A549 (cell line): ENCODE data around the gene NARS2. TPM values are rescaled to one million over a fixed set of nuclear protein-coding genes. Genes with fewer than 3 reads are reported as not detected.
A peak's percentile ranks its signal among the peaks of the same experiment; 100 is the strongest.

Source experiments
- ATAC-seq, 2 experiments: fragments of 200-7000 bp in 1 of 2; fragments of >200 bp in 1 of 2; cut with Nextera tagmentation in 1 of 2; cut with Tn5 transposase in 1 of 2; 3 replicates each; pipeline versions ENCODE4 v1.8.0 to v1.9.1; 2018 to 2020; ENCODE audit warnings: mild to moderate bottlenecking in 1 of 2, moderate library complexity in 1 of 2
- CTCF ChIA-PET: fragments of 300-600 bp; sonication (Branson Sonifier 250); formaldehyde crosslinking; extraction: SDS; loops from one replicate; lab custom pipeline; 2021; ENCODE audit warnings: antibody characterized with exemption, inconsistent platforms; lab: Yijun Ruan, JAX
- POLR2A ChIA-PET: fragments of 350-600 bp; formaldehyde crosslinking; extraction: SDS; loops from one replicate; lab custom pipeline; 2021; ENCODE audit warnings: antibody characterized with exemption, inconsistent platforms; lab: Yijun Ruan, JAX
- DNase-seq, 2 experiments: peaks; one replicate each; pipeline versions ENCODE4 v3.0.0 to v3.0.0-alpha.2; 2011 to 2016; ENCODE audit warnings: low read depth in 1 of 2, low spot score in 1 of 2
- FAIRE-seq: peaks from 2 replicates; lab custom pipeline; 2011; peaks lifted over from hg19 to GRCh38; lab: Jason Lieb, UNC
- H3K27ac ChIP-seq, 2 experiments: fragments of >200 bp; sonication (Bioruptor Twin); formaldehyde crosslinking; 3 replicates each; pipeline ENCODE4 v1.5.1; 2016 to 2017
- H3K4me1 ChIP-seq: fragments of >200 bp; sonication (Bioruptor Twin); formaldehyde crosslinking; 3 replicates; pipeline ENCODE4 v1.6.1; 2016
- H3K4me2 ChIP-seq: fragments of >200 bp; sonication (Bioruptor Twin); formaldehyde crosslinking; 3 replicates; pipeline ENCODE4 v1.6.1; 2016
- H3K4me3 ChIP-seq: fragments of >200 bp; sonication (Bioruptor Twin); formaldehyde crosslinking; 3 replicates; pipeline ENCODE4 v1.5.1; 2016
- H3K9me3 ChIP-seq: fragments of >200 bp; sonication (Bioruptor Twin); formaldehyde crosslinking; 3 replicates; pipeline ENCODE4 v1.6.1; 2016
- CTCF ChIP-seq: fragments of >200 bp; sonication (Bioruptor Twin); formaldehyde crosslinking; IDR thresholded peaks from 3 replicates; pipeline ENCODE4 v1.5.1; 2016
- E2F6 ChIP-seq: IDR thresholded peaks from 2 replicates; pipeline ENCODE4 v1.6.1; 2012; ENCODE audit warnings: low read depth, borderline replicate concordance
- ELK1 ChIP-seq: fragments of 150-350 bp; IDR thresholded peaks from 2 replicates; pipeline ENCODE4 v1.6.1; 2014; ENCODE audit warnings: low read depth, mild to moderate bottlenecking, low read length
- EP300 ChIP-seq, 2 experiments: fragments of >200 bp; sonication (Bioruptor Twin); formaldehyde crosslinking; IDR thresholded peaks; 2 replicates in 1 of 2; 3 replicates in 1 of 2; pipeline ENCODE4 v1.6.1; 2016 to 2017
- FOSB ChIP-seq: fragments of 250-450 bp; sonication (Bioruptor Pico); IDR thresholded peaks from 2 replicates; pipeline ENCODE4 v1.5.0; 2020; ENCODE audit warnings: mild to moderate bottlenecking, moderate library complexity
- HES2 ChIP-seq: fragments of >200 bp; sonication (Bioruptor Twin); formaldehyde crosslinking; IDR thresholded peaks from 2 replicates; pipeline ENCODE4 v1.6.1; 2016
- HEYL ChIP-seq: fragments of 250-450 bp; sonication (Bioruptor Pico); IDR thresholded peaks from 2 replicates; pipeline ENCODE4 v1.8.0; 2021; ENCODE audit warnings: mild to moderate bottlenecking, moderate library complexity
- HOXA7 ChIP-seq: fragments of 250-450 bp; sonication (Bioruptor Pico); IDR thresholded peaks from 2 replicates; pipeline ENCODE4 v1.5.0; 2020; ENCODE audit warnings: mild to moderate bottlenecking, moderate library complexity
- HOXB5 ChIP-seq: fragments of 250-450 bp; sonication (Bioruptor Pico); IDR thresholded peaks from 2 replicates; pipeline ENCODE4 v1.5.0; 2020; ENCODE audit warnings: mild to moderate bottlenecking, moderate library complexity
- MAFK ChIP-seq: fragments of 450-650 bp; IDR thresholded peaks from 2 replicates; pipeline ENCODE4 v1.6.1; 2014; ENCODE audit not compliant: partially characterized antibody
- MAX ChIP-seq: IDR thresholded peaks from 2 replicates; pipeline ENCODE4 v1.6.1; 2012
- MYC ChIP-seq: IDR thresholded peaks from 2 replicates; pipeline ENCODE4 v1.6.1; 2012; ENCODE audit warnings: mild to moderate bottlenecking, inconsistent platforms, low read length, improper control_type of control experiment, borderline replicate concordance
- NFE2L2 ChIP-seq: fragments of 150-350 bp; conservative IDR thresholded peaks from 2 replicates; pipeline ENCODE4 v1.6.1; 2014; ENCODE audit warnings: low read length
- POLR2A ChIP-seq: IDR thresholded peaks from 2 replicates; pipeline ENCODE4 v1.6.1; 2012; ENCODE audit warnings: mild to moderate bottlenecking, low read length
- POLR2AphosphoS2 ChIP-seq: conservative IDR thresholded peaks from 2 replicates; pipeline ENCODE4 v1.6.1; 2012; ENCODE audit warnings: low read length, improper control_type of control experiment, inconsistent platforms
- RAD21 ChIP-seq, 2 experiments: fragments of >200 bp in 1 of 2; sonication (Bioruptor Twin) in 1 of 2; formaldehyde crosslinking in 1 of 2; IDR thresholded peaks in 1 of 2; conservative IDR thresholded peaks in 1 of 2; 2 replicates in 1 of 2; 3 replicates in 1 of 2; pipeline ENCODE4 v1.6.1; 2012 to 2018; ENCODE audit warnings: inconsistent platforms in 1 of 2
- REST ChIP-seq: fragments of 200-600 bp; sonication (generic); IDR thresholded peaks from 2 replicates; pipeline ENCODE4 v1.6.1; 2016; ENCODE audit warnings: antibody characterized with exemption, mild to moderate bottlenecking, moderate library complexity
- RFX5 ChIP-seq: fragments of 450-650 bp; IDR thresholded peaks from 2 replicates; pipeline ENCODE4 v1.7.1; 2014; ENCODE audit warnings: antibody characterized with exemption, mild to moderate bottlenecking, moderate library complexity
- ZSCAN20 ChIP-seq: fragments of 250-450 bp; sonication (Bioruptor Pico); IDR thresholded peaks from 2 replicates; pipeline ENCODE4 v1.8.0; 2022; ENCODE audit warnings: mild to moderate bottlenecking, moderate library complexity
- WGBS: methylation state at CpG from one replicate; pipeline ENCODE4 v1.1.6; 2017; ENCODE audit errors: missing lambda C conversion rate; 5-methylcytosine and 5-hydroxymethylcytosine counted together
- polyA plus RNA-seq, 4 experiments: library from polyadenylated mRNA; depleted of rRNA in 3 of 4; stranded (reverse); fragments of >200 nt; fragmentation: RNase III in 1 of 4; extraction: RNeasy Plus Mini Kit Qiagen cat#74134 plus additional on column Dnase treatment in 1 of 4; gene quantifications; 2 replicates in 3 of 4; 3 replicates in 1 of 4; pipeline ENCODE4 v1.2.3, GENCODE V29; 2011 to 2017
- TF ChIP-seq, protein P1 (sequence below): fragments of 250-450 bp; sonication (Bioruptor Pico); IDR thresholded peaks from 2 replicates; pipeline ENCODE4 v1.5.0; 2020; ENCODE audit warnings: low read depth, mild to moderate bottlenecking, moderate library complexity

NARS2 gene
- polyA plus RNA-seq, 2 of the 4 experiments (the other 2 are of a cell fraction) = 29.7 to 57.7 TPM

- TF ChIP-seq REST (no peak), CTCF (no peak), RAD21 (conservative IDR thresholded peaks at IDR 0.05 in 1 of 2, IDR thresholded peaks at IDR 0.05 in 1 of 2) (no peak), HEYL (CRISPR knock-in tag) (no peak), HOXB5 (CRISPR knock-in tag) (no peak), MAFK (no peak), ELK1 (no peak), FOSB (CRISPR knock-in tag) (no peak)
- TF ChIP-seq, protein P1, sequence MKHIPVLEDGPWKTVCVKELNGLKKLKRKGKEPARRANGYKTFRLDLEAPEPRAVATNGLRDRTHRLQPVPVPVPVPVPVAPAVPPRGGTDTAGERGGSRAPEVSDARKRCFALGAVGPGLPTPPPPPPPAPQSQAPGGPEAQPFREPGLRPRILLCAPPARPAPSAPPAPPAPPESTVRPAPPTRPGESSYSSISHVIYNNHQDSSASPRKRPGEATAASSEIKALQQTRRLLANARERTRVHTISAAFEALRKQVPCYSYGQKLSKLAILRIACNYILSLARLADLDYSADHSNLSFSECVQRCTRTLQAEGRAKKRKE = no peak
- no peak overlapping the region for H3K4me3 ChIP-seq
- H3K27ac ChIP-seq = no peak overlapping the region
- peak overlapping the region; percentile 60; the same call in 2 of the 3 replicates for H3K4me2 ChIP-seq
- POLR2A ChIA-PET = no interaction called here
- ATAC-seq = no peak
- H3K4me1 ChIP-seq = peaks cover 30% of the 10 kb centered on the region
- FAIRE-seq = no peak
- 95% methylated on average over 3 of the region's 3 CpGs for WGBS
- DNase-seq = no peak
- CTCF ChIA-PET = interaction anchor here (0.6 kb wide), 1 partner anchor 128 kb away, joined by 3 read pairs; no protein-coding TSS in a partner anchor
- no peaks in the 10 kb centered on the region for H3K9me3 ChIP-seq
Measured at GRCh38 chr11:78560153-78560552, 14.5 kb downstream of the NARS2 start.

GRCh38 chr11:78557236-78557635, 17.4 kb downstream of the NARS2 start:
- Histone ChIP-seq H3K4me2 (no peak overlapping the region), H3K9me3 (no peaks in the 10 kb centered on the region), H3K27ac (no peak overlapping the region), H3K4me3 (no peak overlapping the region), H3K4me1 (peaks cover 20% of the 10 kb centered on the region)
- ChIA-PET CTCF (interaction anchor here (0.8 kb wide), 1 partner anchor 330 kb away, joined by 3 read pairs; no protein-coding TSS in a partner anchor), POLR2A (no interaction called here)
- FAIRE-seq (no peak), DNase-seq (no peak), ATAC-seq (no peak)
- WGBS = 92% methylated on average over 2 of the region's 2 CpGs
- TF ChIP-seq CTCF = no peak
- TF ChIP-seq HES2 = no peak
- TF ChIP-seq RFX5 = no peak
- TF ChIP-seq MAX = no peak
- TF ChIP-seq E2F6 = no peak
- TF ChIP-seq POLR2A = no peak
- no peak for TF ChIP-seq HOXA7
- no peak for TF ChIP-seq MYC
- no peak for TF ChIP-seq POLR2AphosphoS2
- TF ChIP-seq NFE2L2 = no peak
- no peak for TF ChIP-seq EP300 (IDR thresholded peaks at IDR 0.05)
- TF ChIP-seq ZSCAN20 (CRISPR knock-in tag) = no peak
- TF ChIP-seq FOSB (CRISPR knock-in tag) = no peak
